Embryonic facial prominence (tissue), 1 donor: ENCODE measurements around the gene MIB1.

ENCODE experiments used
- DNase-seq: peaks from one replicate; pipeline ENCODE4 v3.0.0-alpha.2; 2016; ENCODE audit errors: extremely low spot score

The MIB1 gene

GRCh38 chr18:21894619-21895367, 154.2 kb downstream of the MIB1 start:
- no peak for DNase-seq

GRCh38 chr18:21896732-21897336, 156.2 kb downstream of the MIB1 start:
- DNase-seq: no peak

- no peak for DNase-seq
Measured at GRCh38 chr18:21897811-21898210, 157.2 kb downstream of the MIB1 start.

GRCh38 chr18:21900605-21901352, 160.2 kb downstream of the MIB1 start:
- no peak for DNase-seq

- no peak for DNase-seq
Measured at GRCh38 chr18:21901423-21901945, 160.9 kb downstream of the MIB1 start.

- no peak for DNase-seq
Measured at GRCh38 chr18:21903709-21904108, 163.1 kb downstream of the MIB1 start.

GRCh38 chr18:21904856-21905255, 164.3 kb downstream of the MIB1 start:
- DNase-seq: no peak

GRCh38 chr18:21907451-21907850, 166.9 kb downstream of the MIB1 start:
- no peak for DNase-seq

- no peak for DNase-seq
Measured at GRCh38 chr18:21908711-21909110, 168.1 kb downstream of the MIB1 start.

GRCh38 chr18:21910906-21911305, 170.3 kb downstream of the MIB1 start:
- DNase-seq: no peak

- DNase-seq: no peak
Measured at GRCh38 chr18:21911551-21911950, 171.0 kb downstream of the MIB1 start.

- DNase-seq: no peak
Measured at GRCh38 chr18:21912339-21913239, 172.0 kb downstream of the MIB1 start.

GRCh38 chr18:21914739-21915319, 174.2 kb downstream of the MIB1 start:
- no peak for DNase-seq

- DNase-seq: no peak
Measured at GRCh38 chr18:21915546-21915945, 175.0 kb downstream of the MIB1 start.

GRCh38 chr18:21916594-21916993, 176.0 kb downstream of the MIB1 start:
- no peak for DNase-seq

- DNase-seq: no peak
Measured at GRCh38 chr18:21918693-21919092, 178.1 kb downstream of the MIB1 start.
